ACC112 (cell line): ENCODE data around the gene CDX2.

Experiments used
- H2AFZ ChIP-seq: fragments of 200-600 bp; sonication (generic); one replicate; pipeline ENCODE4 v1.6.0; 2017; ENCODE audit warnings: antibody characterized with exemption, low read length; ENCODE audit not compliant: unreplicated experiment
- H3K27ac ChIP-seq: fragments of 200-600 bp; sonication (generic); 2 replicates; pipeline ENCODE4 v1.5.1; 2014; ENCODE audit warnings: low read depth, mild to moderate bottlenecking, antibody characterized with exemption, low read length, moderate library complexity
- H3K27me3 ChIP-seq: fragments of 200-600 bp; sonication (generic); 2 replicates; pipeline ENCODE4 v1.6.1; 2014; ENCODE audit warnings: mild to moderate bottlenecking, antibody characterized with exemption, low read length, moderate library complexity, mixed read lengths; ENCODE audit not compliant: insufficient read depth
- H3K36me3 ChIP-seq: fragments of 200-600 bp; sonication (generic); 2 replicates; pipeline ENCODE4 v1.6.1; 2016; ENCODE audit warnings: mild to moderate bottlenecking, antibody characterized with exemption, low read length, moderate library complexity, mixed read lengths; ENCODE audit not compliant: insufficient read depth
- H3K4me1 ChIP-seq: fragments of 200-600 bp; sonication (generic); one replicate; pipeline ENCODE4 v1.6.1; 2016; ENCODE audit warnings: low read length, mixed read lengths; ENCODE audit not compliant: insufficient read depth, unreplicated experiment, control insufficient read depth
- H3K4me3 ChIP-seq: fragments of 200-600 bp; sonication (generic); 2 replicates; pipeline ENCODE4 v1.5.1; 2014; ENCODE audit warnings: mild to moderate bottlenecking, low read depth, low read length
- H3K79me2 ChIP-seq: fragments of 200-600 bp; sonication (generic); one replicate; pipeline ENCODE4 v1.6.0; 2016; ENCODE audit warnings: low read length; ENCODE audit not compliant: control insufficient read depth, unreplicated experiment, insufficient read depth

Gene CDX2

GRCh38 chr13:27954406-27954851 is 14.7 kb downstream of the CDX2 start:
- Histone ChIP-seq H3K36me3 (no peaks in the 10 kb centered on the region), H3K4me3 (peak overlapping the region; percentile 66), H3K27ac (no peak overlapping the region), H3K79me2 (no peaks in the 10 kb centered on the region), H3K27me3 (peaks cover 84% of the 10 kb centered on the region), H3K4me1 (no peaks in the 10 kb centered on the region), H2AFZ (no peak overlapping the region)

DNA sequence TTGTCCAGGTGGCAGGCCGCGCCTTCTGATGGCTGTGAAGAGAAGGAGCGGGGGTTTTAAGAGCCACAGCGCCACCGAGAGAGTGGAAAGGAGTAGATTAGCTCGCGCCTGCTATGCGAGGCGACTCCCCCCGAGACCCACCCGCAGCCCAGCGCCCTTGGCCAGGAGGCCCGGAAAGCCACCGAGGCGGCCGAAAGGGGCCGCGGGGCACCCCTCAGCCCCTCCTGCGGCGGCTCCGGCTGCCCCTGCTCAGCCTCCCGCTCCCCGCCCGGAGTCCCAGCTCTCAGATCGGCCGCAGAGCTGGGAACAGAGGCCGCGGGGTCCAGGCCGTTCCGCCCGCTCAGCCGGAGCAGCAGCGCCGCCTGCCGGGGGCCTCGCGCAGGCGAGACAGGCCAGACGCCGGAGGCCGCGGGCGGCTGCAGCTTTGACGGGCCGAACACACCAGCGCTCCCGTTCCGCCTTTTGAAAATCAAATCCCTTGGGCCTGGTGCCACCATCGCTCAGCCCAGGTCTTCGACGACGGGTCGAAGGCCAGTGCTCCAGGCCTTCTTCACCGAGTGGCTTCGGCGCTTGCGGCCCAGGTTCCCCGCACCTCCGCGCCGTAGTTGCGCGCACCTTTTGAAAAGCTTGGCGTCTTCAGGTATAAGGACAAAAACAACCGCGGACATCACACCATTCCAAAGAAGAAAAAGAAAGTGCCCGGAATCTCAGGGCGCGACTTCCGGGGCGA is 15.3 kb downstream of the CDX2 start:
- Histone ChIP-seq H3K27me3 (peaks cover 78% of the 10 kb centered on the region), H3K4me1 (no peaks in the 10 kb centered on the region), H2AFZ (peak overlapping the region; percentile 58), H3K79me2 (no peaks in the 10 kb centered on the region), H3K4me3 (peak overlapping the region; percentile 66), H3K27ac (no peak overlapping the region), H3K36me3 (no peaks in the 10 kb centered on the region)

GRCh38 chr13:27952876-27953675 is 16.0 kb downstream of the CDX2 start:
- Histone ChIP-seq H3K27me3 (peaks cover 71% of the 10 kb centered on the region), H3K4me3 (peak overlapping the region; percentile 59; the same call in 1 of the 2 replicates), H2AFZ (peak overlapping the region; percentile 58), H3K4me1 (no peaks in the 10 kb centered on the region), H3K36me3 (no peaks in the 10 kb centered on the region), H3K79me2 (no peaks in the 10 kb centered on the region), H3K27ac (no peak overlapping the region)

DNA sequence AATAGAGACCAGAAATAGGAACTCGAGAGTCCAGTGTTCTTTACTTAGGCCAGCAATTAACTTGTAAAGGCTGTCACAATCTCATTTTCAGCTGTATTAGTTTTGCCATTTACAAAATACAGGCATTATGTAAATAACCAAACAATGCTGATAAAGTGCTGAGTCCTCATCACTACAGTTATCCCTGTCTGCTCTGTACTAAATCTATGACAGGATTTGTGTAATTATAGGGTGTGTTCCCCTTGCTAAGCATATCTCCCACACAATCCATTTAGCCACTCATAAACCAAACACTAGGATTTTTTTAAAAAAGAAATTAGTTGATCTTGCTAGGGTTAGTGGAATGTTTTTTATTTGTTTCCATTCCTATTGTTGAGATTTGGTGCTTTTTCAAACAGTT is 26.1 kb downstream of the CDX2 start:
- Histone ChIP-seq H3K36me3 (no peaks in the 10 kb centered on the region), H3K27me3 (peaks cover 38% of the 10 kb centered on the region), H3K4me1 (no peaks in the 10 kb centered on the region), H2AFZ (no peak overlapping the region), H3K79me2 (no peaks in the 10 kb centered on the region), H3K4me3 (no peak overlapping the region), H3K27ac (no peak overlapping the region)

DNA sequence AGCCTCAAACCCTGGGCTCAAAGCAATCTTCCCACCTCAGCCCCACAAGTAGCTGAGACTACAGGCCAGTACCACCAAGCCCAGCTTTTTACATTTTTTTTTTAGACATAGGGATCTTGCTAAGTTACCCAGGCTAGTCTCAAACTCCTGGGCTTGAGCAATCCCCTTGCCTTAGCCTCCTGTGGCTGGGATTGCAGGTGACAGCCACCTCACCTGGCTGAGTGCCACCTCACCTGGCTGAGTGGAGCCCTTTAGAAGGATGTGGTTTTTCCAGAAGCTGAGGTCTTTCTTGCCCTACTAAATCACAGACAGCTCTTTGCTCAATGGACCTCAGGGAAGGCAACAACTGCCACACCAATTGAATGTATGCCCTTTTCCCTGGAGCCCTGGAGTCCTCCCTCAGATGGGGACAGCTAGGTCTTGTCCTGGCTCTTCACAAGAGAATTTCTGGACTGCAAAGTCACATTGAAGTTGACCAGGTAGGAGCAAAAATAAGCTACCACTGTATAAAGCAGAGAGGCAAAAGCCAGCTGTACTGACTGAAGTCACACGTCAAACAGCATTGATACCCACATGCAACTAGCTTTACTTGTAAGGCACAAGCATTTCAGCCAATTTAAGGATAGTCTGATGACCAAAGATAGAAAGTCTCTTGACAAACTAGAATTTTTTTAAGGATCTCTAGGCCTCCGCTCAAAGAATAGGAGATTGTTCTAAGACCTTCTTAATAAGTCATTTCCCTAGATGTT is 35.4 kb downstream of the CDX2 start:
- H3K27me3 ChIP-seq, result peaks cover 37% of the 10 kb centered on the region
- no peak overlapping the region for H2AFZ ChIP-seq

DNA sequence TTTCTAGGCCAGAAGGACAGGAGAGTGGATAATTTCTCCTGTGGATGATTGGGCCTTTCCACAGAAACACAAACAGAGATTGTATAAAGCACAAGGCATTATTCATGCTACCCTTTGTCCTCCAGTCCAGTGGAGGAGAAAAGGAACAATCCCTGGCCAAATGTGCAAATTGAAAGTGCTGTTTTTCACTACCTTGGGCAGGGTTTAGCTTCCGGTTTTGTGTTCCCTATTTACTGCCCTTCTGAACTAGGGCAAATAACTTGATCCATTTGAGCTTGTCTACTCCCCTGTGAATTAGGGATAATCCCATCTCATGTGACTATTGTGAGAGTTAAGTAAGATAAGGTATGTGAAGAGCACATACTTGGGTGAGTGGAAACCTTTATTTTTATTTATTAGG is 36.0 kb downstream of the CDX2 start:
- H3K36me3 ChIP-seq, result no peaks in the 10 kb centered on the region
- no peaks in the 10 kb centered on the region for H3K4me1 ChIP-seq
- H3K27me3 ChIP-seq, result peaks cover 44% of the 10 kb centered on the region
- H3K79me2 ChIP-seq, result no peaks in the 10 kb centered on the region
- no peak overlapping the region for H2AFZ ChIP-seq
- H3K27ac ChIP-seq, result no peak overlapping the region
- H3K4me3 ChIP-seq, result no peak overlapping the region

More for the DNA sequence above, 35.4 kb downstream of the CDX2 start:
- H3K4me1 ChIP-seq, result no peaks in the 10 kb centered on the region
- no peaks in the 10 kb centered on the region for H3K79me2 ChIP-seq
- H3K4me3 ChIP-seq, result no peak overlapping the region
- H3K27ac ChIP-seq, result no peak overlapping the region
- no peaks in the 10 kb centered on the region for H3K36me3 ChIP-seq

DNA sequence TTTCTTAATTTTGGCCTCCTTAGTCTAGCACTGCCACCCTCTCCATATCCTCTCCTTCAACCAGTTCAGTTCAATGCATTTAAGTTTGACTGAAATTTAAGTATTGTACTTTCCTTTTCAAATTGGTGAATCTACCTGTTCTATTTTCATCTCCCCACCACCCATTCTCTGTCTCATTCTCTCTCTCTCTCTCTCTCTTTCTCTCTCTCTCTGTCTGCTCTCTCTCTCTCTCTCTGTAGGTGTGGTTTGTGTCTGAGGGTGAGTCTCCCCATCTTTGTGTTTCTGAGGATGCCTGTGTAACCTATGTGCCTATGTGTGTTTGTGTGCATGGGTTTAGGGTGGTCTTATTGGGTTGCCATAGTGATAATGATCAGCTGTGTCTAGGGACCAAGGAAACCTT is 39.2 kb downstream of the CDX2 start:
- H3K27ac ChIP-seq, result no peak overlapping the region
- no peak overlapping the region for H3K4me3 ChIP-seq
- peaks cover 76% of the 10 kb centered on the region for H3K27me3 ChIP-seq
- H3K79me2 ChIP-seq, result no peaks in the 10 kb centered on the region
- no peak overlapping the region for H2AFZ ChIP-seq
- H3K36me3 ChIP-seq, result no peaks in the 10 kb centered on the region
- no peaks in the 10 kb centered on the region for H3K4me1 ChIP-seq

DNA sequence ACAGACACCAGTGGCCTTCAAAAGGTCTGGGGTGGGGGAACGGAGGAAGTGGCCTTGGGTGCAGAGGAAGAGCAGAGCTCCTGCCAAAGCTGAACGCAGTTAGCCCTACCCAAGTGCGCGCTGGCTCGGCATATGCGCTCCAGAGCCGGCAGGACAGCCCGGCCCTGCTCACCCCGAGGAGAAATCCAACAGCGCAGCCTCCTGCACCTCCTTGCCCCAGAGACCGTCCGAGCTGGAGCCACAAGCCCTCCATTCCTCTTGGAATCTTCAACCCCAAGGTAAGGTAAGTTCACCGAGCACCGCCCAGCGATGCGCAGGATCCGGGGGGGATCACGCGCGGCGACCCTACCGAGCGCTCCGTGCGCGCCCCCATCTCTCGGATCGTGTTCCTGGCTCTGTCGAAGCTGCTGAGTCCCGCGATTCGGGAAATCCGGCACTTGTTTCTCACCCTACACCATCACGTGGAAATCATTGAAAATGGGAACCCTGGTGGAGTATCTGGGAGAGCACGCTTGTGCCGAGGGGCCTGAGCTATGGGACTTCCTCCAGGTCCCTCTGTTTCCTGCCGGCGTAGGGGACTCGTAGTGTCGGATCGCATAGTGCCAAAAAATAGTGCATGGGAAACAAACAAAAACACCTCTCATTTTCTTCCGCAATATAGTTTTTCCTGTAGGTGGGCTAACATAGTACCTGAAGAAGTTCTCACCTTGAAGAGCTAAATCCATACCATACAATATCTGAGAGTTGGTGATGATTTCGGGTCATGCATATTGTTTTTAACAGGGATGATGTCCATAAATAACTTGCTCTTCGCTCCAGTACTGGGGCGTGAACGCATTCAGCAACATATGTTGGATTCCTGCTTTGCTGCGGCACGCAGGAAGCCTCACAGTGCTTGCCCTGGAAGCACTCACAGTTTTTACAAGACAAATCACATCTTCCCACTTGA is 40.0 kb downstream of the CDX2 start:
- no peak overlapping the region for H3K27ac ChIP-seq
- H3K27me3 ChIP-seq, result peaks cover 84% of the 10 kb centered on the region
- H3K4me1 ChIP-seq, result no peaks in the 10 kb centered on the region
- no peak overlapping the region for H2AFZ ChIP-seq
- no peaks in the 10 kb centered on the region for H3K36me3 ChIP-seq
- no peak overlapping the region for H3K4me3 ChIP-seq
- no peaks in the 10 kb centered on the region for H3K79me2 ChIP-seq

- no peaks in the 10 kb centered on the region for H3K4me1 ChIP-seq
- peaks cover 88% of the 10 kb centered on the region for H3K27me3 ChIP-seq
Measured at GRCh38 chr13:27928353-27928804, 40.7 kb downstream of the CDX2 start.

More at GRCh38 chr13:27928353-27928804, 40.7 kb downstream of the CDX2 start:
- H3K4me3 ChIP-seq, result no peak overlapping the region
- no peaks in the 10 kb centered on the region for H3K36me3 ChIP-seq
- no peak overlapping the region for H3K27ac ChIP-seq
- no peak overlapping the region for H2AFZ ChIP-seq
- H3K79me2 ChIP-seq, result no peaks in the 10 kb centered on the region
